HepG2 (cell line): ENCODE results near the gene FANCM. TPM values are rescaled to one million over a fixed set of nuclear protein-coding genes. Genes with fewer than 3 reads are reported as not detected.
"Not testable (repeated sequence)": the region's sequence is repeated elsewhere in the genome, so short reads cannot be mapped to it uniquely, and the experiment has no call there.

Experiments
- ATAC-seq: fragments of 200-7000 bp; cut with Tn5 transposase; 3 replicates; pipeline ENCODE4 v1.9.1; 2020; ENCODE audit warnings: mild to moderate bottlenecking, moderate library complexity
- BruUV-seq: library from RNA; stranded (reverse); fragments of 400-500 nt; replicated peaks from 2 replicates; lab custom pipeline; 2021; lab: Mats Ljungman, UMichigan
- CTCF ChIA-PET: fragments of 300-600 bp; formaldehyde crosslinking; extraction: SDS; loops from one replicate; lab custom pipeline; 2021; ENCODE audit warnings: low total read pairs, inconsistent platforms, low intra/inter-chr PET ratio; lab: Yijun Ruan, JAX
- POLR2A ChIA-PET: fragments of 350-600 bp; sonication (Branson Sonifier 250); formaldehyde crosslinking; loops from one replicate; lab custom pipeline; 2020; ENCODE audit warnings: antibody characterized with exemption, inconsistent platforms; lab: Yijun Ruan, JAX
- DNase-seq: peaks from one replicate; pipeline ENCODE4 v3.0.0-alpha.2; 2015; ENCODE audit warnings: low spot score
- FAIRE-seq: peaks from 3 replicates; lab custom pipeline; 2011; peaks lifted over from hg19 to GRCh38; lab: Jason Lieb, UNC
- H2AFZ ChIP-seq: one replicate; pipeline ENCODE4 v1.6.1; 2011; ENCODE audit warnings: low read length, inconsistent platforms
- H3K27ac ChIP-seq: fragments of 300-600 bp; 3 replicates; pipeline ENCODE4 v1.8.0; 2011; ENCODE audit warnings: mixed run types, mild to moderate bottlenecking, mixed read lengths, low read length, inconsistent platforms; ENCODE audit not compliant: insufficient read depth; ENCODE audit errors: extremely low read length
- H3K27me3 ChIP-seq, 2 experiments: fragments of 200-600 bp in 1 of 2; 2 replicates in 1 of 2; 3 replicates in 1 of 2; pipeline versions ENCODE4 v1.6.0 to v1.8.0; 2011; ENCODE audit warnings: low read length in 2 of 2, mild to moderate bottlenecking in 2 of 2, moderate library complexity in 2 of 2, inconsistent platforms in 1 of 2; ENCODE audit not compliant: insufficient read depth in 2 of 2, control insufficient read depth in 1 of 2
- H3K36me3 ChIP-seq, 2 experiments: fragments of 200-600 bp in 1 of 2; replicated peaks in 1 of 2; 2 replicates in 1 of 2; 3 replicates in 1 of 2; pipeline versions ENCODE4 v1.5.1 to v1.8.0; 2011; ENCODE audit warnings: low read length in 2 of 2, inconsistent platforms in 1 of 2; ENCODE audit not compliant: insufficient read depth in 2 of 2, control insufficient read depth in 1 of 2
- H3K4me1 ChIP-seq: 2 replicates; pipeline ENCODE4 v1.5.1; 2012; ENCODE audit warnings: low read length, inconsistent platforms; ENCODE audit not compliant: insufficient read depth
- H3K4me2 ChIP-seq: 2 replicates; pipeline ENCODE4 v1.6.0; 2011; ENCODE audit warnings: low read depth, low read length, inconsistent platforms
- H3K4me3 ChIP-seq, 3 experiments: fragments of 200-600 bp in 1 of 3; sonication (generic), shearing (Covaris generic) in 1 of 3; replicated peaks in 1 of 3; 2 replicates each; pipeline ENCODE4 v1.5.1; 2011 to 2016; ENCODE audit warnings: low read length in 3 of 3, inconsistent platforms in 2 of 3, low read depth in 2 of 3, mild to moderate bottlenecking in 2 of 3, control low read depth in 1 of 3, mixed read lengths in 1 of 3; ENCODE audit not compliant: insufficient read depth in 1 of 3
- H3K79me2 ChIP-seq: one replicate; pipeline ENCODE4 v1.6.1; 2011; ENCODE audit warnings: low read length, inconsistent platforms; ENCODE audit not compliant: insufficient read depth
- H3K9ac ChIP-seq: 2 replicates; pipeline ENCODE4 v1.6.0; 2011; ENCODE audit warnings: mild to moderate bottlenecking, low read depth, low read length, inconsistent platforms; ENCODE audit not compliant: insufficient read depth
- H3K9me3 ChIP-seq: 2 replicates; pipeline ENCODE4 v1.5.1; 2012; ENCODE audit warnings: mild to moderate bottlenecking, low read length
- H4K20me1 ChIP-seq: 2 replicates; pipeline ENCODE4 v1.6.0; 2011; ENCODE audit warnings: inconsistent platforms, mild to moderate bottlenecking, low read length, moderate library complexity; ENCODE audit not compliant: insufficient read depth
- PRDM15 ChIP-seq: sonication (generic); formaldehyde crosslinking; IDR thresholded peaks from 2 replicates; pipeline ENCODE4 v1.4.0; 2020; ENCODE audit warnings: missing genetic modification reagents
- RFX5 ChIP-seq: IDR thresholded peaks from 2 replicates; pipeline ENCODE4 v1.6.1; 2011; ENCODE audit warnings: low read depth, low read length, improper control_type of control experiment
- WGBS: methylation state at CpG from one replicate; pipeline ENCODE4 v1.1.6; 2017; ENCODE audit warnings: low lambda C conversion rate; 5-methylcytosine and 5-hydroxymethylcytosine counted together
- in situ Hi-C: cut with HindIII; loops from 2 replicates; pipeline ENCODE4 v1.10.0; 2017; ENCODE audit warnings: low pct_unique_long_range_greater_than_20kb; ENCODE audit not compliant: extremely low pct_ligation_motif_present
- intact Hi-C: fragments of 100-400 bp; cut with micrococcal nuclease; formaldehyde crosslinking; loops from one replicate; pipeline ENCODE4 v1.10.0; 2022; ENCODE audit not compliant: unreplicated experiment
- polyA plus RNA-seq, 8 experiments: library from polyadenylated mRNA; depleted of rRNA in 3 of 8; stranded (reverse) in 7 of 8; unstranded in 1 of 8; fragments of >200 nt; fragmentation: Illumina TruSeq in 4 of 8; extraction: Trizol in 4 of 8; gene quantifications; 2 replicates each; pipeline versions ENCODE4 v1.2.1 to v1.2.3, GENCODE V29; 2011 to 2016; ENCODE audit warnings: low read depth in 4 of 8, missing spikeins in 1 of 8, mixed read lengths in 1 of 8; ENCODE audit not compliant: insufficient read depth in 1 of 8
- total RNA-seq, 5 experiments: library from RNA; depleted of rRNA; stranded (reverse); fragments of >200 nt; fragmentation: Illumina TruSeq; extraction: Trizol; gene quantifications; 2 replicates each; pipeline ENCODE4 v1.2.3, GENCODE V29; 2016; ENCODE audit warnings: low read depth in 1 of 5

FANCM gene
- total and polyA plus RNA-seq, 2 of the 13 experiments (the other 11 are each of a cell fraction or from before 2014, with no cell fraction given): 2.6 to 10.4 TPM

DNA sequence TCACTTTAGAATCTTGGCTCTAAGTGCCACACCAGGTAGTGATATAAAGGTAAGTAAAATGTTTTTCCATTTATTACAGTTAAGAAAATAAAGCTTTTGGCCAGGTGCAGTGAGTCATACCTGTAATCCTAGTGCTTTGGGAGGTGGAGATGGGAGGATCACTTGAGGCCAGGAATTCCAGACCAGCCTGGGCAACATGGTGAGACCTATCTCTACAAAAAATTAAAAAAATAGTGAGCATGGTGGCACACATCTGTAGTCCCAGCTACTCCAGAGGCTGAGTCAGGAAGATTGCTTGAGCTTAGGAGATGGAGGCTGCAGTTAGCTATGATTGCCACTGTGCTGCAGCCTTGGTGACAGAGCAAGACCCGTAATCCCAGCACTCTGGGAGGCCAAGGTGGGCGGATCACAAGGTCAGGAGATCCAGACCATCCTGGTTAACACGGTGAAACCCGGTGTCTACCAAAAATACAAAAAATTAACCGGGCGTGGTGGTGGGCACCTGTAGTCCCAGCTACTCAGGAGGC lies 5.0 kb downstream of the FANCM start (continued):
- TF ChIP-seq PRDM15 (CRISPR knock-in tag) (no peak), RFX5 (no peak)
- TF ChIP-seq, all 625 proteins: peak for 0

GRCh38 chr14:45142083-45142482 lies 6.4 kb downstream of the FANCM start:
- WGBS: 96% methylated on average over 8 of the region's 8 CpGs
- BruUV-seq, H3K27me3 ChIP-seq, H3K4me2 ChIP-seq, POLR2A ChIA-PET, DNase-seq, H3K9me3 ChIP-seq, in situ Hi-C loops, H3K9ac ChIP-seq, intact Hi-C loops, H3K4me3 ChIP-seq, H3K36me3 ChIP-seq, H4K20me1 ChIP-seq, ATAC-seq, FAIRE-seq, CTCF ChIA-PET, H2AFZ ChIP-seq, H3K27ac ChIP-seq: not testable (repeated sequence)
- Histone ChIP-seq H3K79me2 (peaks cover 32% of the 10 kb centered on the region), H3K4me1 (peaks cover 20% of the 10 kb centered on the region)
